Myocyte (in vitro differentiated cells): ENCODE measurements around the gene ZMIZ1. TPM values are rescaled to one million over a fixed set of nuclear protein-coding genes. Genes with fewer than 3 reads are reported as not detected.

Experiments
- DNase-seq: peaks from one replicate; pipeline ENCODE4 v3.0.0-alpha.2; 2012; ENCODE audit warnings: low read depth
- total RNA-seq: library from RNA; depleted of rRNA; stranded (reverse); fragments of >200 nt; gene quantifications from 2 replicates; pipeline ENCODE4 v1.2.3, GENCODE V29; 2014

Gene ZMIZ1
- total RNA-seq, 1 donor from 2014 or later = 10.0 TPM

GRCh38 chr10:79115302-79115701, 46.5 kb downstream of the ZMIZ1 start:
- DNase-seq = no peak

DNA sequence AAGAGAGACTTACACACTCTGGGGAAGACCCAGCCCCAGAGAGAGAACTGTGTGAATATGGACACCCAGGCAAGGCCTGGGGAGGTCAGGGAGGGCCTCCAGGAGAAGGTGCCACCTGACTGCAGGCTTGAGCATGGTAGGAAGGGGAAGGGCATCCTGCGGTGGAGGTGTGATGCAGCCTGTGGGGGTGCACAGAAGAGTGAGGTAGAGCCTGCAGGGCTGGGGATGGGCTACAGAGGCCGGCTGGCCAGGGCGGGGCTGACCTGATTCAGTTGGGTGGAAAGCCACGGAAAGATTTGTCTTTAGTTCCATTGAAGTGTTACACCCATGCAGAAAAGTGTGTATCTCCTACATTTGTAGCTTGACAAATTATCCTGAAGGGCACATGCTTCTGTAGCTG, 47.6 kb downstream of the ZMIZ1 start:
- DNase-seq = no peak

DNA sequence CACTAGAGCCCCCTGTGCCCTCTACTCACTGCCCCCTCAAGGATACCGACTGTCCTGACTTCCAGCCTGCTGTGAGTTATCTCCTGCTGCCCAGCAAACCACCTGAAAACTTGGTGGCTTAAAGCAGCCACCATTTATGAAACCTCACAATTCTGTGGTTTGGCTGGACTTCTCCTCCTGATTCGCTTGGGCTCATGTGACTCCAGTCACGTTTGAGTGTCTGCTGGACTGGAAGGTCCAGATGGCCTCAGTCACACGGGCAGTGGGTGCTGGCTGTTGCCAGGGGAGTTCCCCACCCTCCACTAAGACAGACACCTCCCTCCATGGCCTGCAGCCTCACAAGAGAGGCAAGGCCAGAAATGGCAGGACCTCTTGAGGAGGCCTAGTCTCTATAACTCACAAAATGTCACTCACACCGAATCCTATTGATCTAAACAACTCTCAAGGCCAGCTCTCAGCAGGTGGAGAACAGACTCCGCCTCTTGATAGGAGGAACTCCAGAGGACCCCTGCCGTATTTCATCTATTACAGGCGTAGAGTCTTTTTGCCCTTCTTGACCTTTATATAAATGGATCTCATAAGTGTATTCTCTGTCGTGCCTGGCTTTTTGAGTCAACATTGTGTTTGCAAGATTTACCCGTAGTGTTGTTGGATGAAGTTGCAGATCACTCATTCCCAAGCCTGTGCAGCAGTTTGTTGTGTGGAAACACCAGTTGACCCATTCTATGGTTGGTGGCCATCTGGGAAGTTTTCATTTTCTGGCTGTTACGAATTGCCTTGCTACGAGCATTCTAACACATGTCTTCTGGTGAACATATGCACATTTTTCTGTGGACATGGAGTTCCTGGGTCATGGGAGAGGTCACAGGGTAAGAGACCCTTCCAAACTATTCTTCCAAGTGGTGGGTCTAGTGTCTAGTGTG, 48.3 kb downstream of the ZMIZ1 start:
- DNase-seq = peak; percentile 92

DNA sequence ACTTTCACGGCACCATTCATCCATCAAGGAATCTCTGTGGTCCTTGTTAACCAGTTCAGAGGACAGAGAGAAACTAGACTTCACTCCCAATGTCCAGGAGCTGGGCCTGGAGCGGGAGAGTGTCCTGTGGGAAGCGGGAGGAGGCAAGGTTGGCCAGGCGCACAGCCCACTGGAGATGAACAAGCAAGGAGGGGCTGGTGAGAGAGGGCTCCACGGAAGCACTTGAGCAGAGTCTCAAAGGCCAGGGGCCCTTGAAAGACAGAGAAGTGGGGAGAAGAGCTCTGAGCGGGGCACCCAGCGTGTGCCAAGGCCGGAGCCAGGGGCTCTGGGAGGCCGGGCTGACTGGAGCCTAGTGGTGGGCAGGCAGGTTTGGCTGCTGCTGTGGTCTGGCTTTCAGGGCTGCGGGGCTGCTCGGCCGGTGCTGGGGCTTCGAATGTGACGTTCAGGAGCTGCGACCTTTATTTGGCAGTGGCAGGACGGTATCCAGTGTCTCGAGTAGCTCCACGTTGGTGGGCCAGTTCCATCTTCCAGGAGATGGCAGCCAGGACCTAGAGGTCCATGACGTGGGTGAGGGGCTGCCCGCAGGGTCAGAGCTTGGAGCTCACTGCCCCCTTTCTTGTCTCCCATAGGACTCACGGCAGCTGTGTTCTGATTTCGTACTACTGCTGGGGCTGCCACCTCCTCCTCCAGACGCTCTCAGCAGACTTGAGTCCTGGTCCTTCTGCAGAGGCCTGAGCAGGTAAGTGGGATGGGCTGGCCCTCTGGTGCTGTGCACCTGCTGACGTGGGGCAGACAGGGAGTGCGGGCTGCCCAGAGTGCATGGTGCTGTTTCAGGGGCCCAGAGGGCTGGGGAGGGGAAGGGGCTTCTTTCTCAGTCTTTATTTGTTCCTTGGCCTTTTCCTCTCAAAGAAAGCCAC, 49.8 kb downstream of the ZMIZ1 start:
- DNase-seq = no peak

GRCh38 chr10:79119306-79119705, 50.5 kb downstream of the ZMIZ1 start:
- DNase-seq = no peak

- DNase-seq = peak; percentile 100
Observed at GRCh38 chr10:79123547-79123963, 54.8 kb downstream of the ZMIZ1 start.

GRCh38 chr10:79124066-79124465, 55.3 kb downstream of the ZMIZ1 start:
- no peak for DNase-seq

DNA sequence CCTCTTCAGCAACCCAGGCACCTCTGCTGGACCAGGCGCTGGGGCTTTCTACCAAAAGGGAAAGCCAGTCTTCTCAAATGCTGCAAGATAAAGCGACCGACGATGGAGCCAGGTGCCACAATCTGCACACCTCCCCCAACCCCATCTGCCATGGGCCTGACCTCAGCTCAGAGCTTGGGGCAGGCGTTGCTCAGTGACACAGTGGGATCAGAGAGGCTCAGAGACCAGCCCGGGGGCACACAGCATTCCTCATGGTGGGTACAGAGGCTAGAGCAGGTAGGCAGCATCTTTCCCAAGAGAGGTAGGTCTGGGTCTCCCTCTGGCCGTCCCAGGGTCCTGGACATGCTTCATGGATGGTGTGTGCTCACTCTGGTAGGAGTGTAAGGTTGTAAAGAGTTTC, 56.3 kb downstream of the ZMIZ1 start:
- no peak for DNase-seq

DNA sequence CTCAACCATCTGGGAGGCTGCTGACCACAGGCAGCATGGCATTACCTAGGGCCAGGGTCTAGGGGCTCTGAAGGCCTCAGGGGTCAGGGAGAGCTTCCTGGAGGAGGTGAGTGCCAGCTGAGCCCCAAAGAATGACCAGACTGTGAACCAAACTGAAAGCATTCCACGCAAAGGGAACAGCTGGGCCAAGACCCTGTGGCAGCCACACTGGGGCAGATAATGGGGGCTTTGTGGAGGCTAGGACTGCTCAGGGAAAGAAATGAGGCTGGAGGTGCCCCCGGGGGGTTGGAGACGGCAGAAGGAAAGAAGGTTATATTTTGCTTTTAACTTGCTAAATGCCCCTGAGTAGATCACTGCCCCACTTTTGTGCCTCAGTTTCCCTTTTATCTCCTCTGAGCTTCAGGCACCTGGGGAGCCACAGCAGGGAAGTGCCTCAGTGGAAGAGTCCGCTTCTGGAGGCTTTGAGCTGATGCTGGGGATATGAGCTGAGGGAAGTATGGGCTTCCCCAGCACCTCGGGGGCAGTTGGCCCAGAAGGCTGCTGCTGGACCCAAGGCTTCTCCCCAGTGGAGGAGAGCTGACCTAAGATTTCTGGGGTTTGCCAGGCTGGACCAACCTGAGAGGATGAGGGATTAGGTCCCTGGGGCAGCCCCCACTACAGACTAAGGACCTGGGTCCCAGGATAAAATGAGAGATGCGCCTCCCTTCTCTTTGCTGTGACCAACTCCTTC, 57.8 kb downstream of the ZMIZ1 start:
- DNase-seq = no peak

DNA sequence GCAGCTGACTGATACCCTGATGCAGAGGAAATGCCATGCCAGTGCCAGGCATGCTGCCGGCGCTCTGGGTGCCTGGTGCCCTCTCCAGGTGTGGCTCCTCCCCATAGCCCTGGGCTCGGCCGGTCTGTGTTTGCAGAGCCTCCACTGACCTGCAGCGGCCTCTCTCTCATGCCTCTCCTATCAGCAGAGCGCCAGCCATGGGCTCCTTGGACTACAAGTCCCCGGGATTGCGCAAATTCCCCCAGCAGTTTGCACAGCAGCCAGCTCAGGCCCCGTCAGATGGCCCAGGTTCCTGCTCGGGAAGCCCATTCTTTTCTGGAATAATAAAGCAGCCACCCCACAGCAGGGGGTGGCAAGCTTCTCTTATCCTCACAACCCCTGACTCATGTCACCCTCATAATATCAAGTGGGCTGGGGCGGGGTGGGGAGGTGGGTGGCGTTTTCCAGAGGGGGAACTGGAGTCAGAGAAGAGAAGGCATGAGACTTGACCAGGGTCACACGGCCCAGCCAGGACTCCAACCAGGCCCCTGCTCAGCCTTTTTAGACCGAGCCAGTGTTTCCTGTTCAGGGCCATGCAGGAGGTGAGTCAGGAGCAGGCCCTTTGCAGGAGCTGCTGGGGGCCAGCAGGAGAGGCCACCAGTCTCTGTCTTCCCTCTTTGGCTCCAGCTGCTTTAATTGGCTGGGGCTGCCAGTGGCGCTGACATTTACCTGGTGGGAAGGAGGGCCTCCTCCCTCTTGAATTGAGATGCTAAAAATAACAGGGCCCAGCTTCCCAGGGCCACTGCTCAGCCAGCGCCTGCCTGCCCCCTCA, 58.6 kb downstream of the ZMIZ1 start:
- DNase-seq = no peak

DNA sequence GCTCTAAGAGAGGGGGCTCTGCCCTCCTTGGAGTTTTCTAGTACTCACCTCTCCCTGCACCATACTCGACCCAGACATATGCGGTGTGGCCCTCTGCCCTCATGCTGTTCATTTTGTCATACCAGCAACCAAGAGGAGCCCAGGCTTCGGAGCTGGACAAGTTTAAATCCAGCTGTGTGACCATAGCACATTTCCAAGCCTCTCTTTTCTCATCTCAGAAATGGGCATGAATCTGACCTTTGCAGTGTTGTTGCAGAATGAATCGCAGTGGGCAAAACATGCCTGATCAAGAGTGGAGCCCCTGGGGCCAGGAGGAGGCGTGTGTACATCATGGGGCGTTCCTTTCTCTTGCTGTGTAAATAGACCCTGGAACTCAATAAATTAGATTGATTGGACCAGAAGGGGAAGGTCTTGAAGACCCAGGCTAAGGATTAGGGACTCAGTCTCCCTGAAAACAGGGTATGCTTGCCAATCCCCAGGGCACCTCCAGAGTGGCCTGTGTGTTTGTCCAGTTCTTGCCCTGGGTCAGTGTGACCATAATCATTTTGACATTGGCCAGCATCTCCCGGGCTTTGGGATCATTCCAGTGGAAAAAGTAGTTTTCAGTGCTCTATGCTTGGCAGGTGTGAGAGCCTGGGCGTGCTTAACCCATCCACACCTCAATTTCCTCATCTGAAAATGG, 59.6 kb downstream of the ZMIZ1 start:
- DNase-seq = no peak

DNA sequence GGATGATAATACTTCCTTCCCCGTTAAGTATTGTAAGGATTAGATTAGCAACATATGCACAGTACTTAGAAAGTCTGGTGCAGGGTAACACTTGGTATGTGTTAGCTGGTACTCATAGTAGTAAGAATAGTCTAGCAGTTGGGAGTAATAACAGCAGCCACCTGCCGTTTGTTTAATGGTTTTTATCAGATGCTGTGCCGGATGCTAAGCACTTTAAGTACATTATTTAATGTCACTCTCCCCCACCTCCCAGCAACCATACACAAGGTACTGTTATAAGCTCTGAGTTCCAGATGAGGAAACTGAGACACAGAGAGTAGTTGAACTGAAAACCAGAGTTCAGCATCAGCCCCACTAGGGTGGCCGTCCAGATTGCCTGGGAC, 60.1 kb downstream of the ZMIZ1 start:
- no peak for DNase-seq

DNA sequence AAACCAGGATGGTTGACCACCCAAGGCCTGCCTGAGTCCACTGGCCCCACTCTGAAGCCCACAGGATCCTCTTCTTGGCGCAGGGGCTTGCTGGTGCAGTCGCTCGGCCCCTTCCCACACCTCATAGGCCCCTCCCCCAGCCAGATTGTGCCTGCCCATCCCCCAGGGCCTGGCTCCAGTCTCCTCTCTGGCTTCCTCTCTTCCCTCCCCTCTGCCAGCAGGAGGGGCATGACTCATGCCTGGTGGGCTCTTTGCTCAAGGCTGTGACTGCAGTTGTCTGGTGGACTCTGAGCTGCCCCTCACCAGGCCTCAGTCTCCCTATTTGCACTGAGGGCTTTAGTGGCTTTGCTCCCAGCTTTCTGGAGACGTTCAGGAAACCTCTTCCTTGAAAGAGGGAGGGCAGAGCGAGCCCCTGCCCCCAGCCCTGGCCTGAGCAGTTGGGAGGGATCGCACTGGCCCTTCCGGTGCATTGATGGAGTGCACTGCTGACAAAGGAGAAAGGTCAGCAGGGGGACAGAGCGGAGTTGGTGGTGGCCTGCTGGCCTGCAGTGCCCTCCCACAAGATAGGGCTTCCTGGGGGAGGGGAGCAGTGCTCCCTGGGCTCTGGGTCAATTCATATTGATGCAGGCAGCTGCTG, 60.7 kb downstream of the ZMIZ1 start:
- DNase-seq = peak; percentile 53

DNA sequence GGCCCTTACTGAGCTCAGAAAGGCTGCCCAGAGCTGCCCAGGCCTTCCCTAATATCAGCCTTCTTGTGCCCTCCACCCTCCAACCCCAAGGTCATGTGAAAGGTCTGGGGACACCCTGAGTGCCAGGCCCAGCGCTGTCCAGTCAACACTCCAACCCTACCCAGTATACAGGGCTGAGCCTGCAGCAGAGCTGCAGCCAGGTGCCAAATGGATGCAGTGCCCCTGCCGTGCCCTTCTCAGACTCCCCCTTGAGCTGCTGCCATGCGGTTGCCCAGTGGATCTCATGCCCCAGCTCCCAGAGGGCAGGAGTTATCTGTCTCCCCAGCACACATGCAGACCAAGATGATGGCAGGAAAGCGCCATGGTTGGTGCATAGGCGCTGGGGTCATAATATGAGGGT, 61.5 kb downstream of the ZMIZ1 start:
- DNase-seq = no peak

DNA sequence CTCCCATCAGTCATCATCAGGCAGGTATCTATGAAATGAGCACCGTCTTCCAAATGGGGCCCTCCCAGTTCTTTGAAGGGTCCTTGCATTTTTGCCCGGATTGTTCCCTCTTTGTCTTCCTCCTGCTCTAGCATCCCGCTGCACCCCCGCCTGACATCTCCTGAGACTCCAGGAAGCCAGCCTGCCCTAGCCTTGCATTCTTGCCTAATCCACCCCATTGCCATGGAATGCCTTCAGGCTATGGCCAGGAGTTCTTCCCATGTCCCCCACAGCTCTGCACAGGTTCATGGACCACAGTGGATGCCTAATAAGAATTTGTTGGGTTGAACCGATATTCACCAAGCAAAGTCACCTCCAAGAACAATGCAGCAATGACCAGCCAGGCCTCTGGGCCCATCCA, 62.1 kb downstream of the ZMIZ1 start:
- DNase-seq = no peak

DNA sequence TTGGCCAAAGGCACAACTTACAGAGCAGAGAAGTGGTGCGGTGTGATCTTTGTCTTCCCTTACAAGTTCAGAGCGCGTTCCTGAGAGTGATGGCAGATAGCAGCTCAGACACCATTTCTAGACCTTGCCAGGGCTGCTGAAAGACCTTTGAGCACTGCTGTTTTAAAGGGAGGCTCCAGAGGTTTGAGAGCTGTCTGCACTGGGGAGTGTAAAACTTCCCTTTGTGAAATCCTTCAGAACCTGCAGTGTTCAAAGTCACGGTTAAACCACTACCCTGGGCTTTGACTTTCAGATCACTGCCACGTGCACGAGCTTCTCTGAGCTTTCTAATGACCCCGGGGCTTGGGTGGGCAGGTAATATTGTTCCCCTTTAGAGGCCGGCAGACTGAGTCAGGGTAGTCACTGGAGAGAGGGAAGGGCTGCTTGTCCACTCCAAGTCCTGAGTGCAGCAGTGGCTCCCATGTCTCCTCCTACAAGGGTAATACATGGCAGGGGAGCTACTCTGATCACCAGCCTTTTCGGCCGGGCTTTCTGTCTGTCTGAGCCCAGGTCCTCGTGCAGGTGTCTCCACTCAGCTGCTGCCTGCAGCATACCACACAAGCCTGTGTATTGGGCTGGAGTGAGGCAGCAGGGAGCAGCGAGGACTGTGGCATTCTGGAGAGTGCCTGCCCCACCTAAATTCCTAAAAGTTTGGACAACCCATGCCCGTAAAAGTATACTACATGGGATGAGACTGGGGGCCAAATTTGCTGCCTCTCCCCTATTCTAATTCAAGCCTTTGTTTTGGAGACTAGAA, 63.3 kb downstream of the ZMIZ1 start:
- no peak for DNase-seq

GRCh38 chr10:79132681-79133381, 64.1 kb downstream of the ZMIZ1 start:
- no peak for DNase-seq

DNA sequence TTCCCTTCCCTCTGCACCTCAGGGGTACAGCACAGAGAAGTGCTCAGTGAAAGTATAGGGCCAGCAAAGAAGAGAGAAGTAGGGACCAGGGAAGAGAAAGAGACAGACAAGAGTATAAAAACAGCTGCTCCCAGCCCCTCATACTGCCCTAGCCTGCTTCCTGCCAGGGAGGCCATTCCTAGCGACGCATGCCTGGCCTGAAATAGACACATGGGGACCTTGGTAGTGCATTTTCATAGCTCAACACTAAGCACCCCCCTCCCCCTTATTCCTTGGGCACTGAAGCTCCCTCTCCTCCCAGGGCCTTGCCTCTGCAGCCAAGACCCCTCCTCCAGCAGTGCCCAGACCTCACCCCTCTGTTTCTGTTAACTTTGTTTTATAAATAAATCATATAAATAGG, 64.7 kb downstream of the ZMIZ1 start:
- peak; percentile 60 for DNase-seq
